ENCODE data around the gene DLG2. TPM values are rescaled to one million over a fixed set of nuclear protein-coding genes. Genes with fewer than 3 reads are reported as not detected.
A peak's percentile ranks its signal among the peaks of the same experiment; 100 is the strongest.

Gene DLG2
- total RNA-seq, 1 experiment from 2014 or later: 17.5 TPM

DNA sequence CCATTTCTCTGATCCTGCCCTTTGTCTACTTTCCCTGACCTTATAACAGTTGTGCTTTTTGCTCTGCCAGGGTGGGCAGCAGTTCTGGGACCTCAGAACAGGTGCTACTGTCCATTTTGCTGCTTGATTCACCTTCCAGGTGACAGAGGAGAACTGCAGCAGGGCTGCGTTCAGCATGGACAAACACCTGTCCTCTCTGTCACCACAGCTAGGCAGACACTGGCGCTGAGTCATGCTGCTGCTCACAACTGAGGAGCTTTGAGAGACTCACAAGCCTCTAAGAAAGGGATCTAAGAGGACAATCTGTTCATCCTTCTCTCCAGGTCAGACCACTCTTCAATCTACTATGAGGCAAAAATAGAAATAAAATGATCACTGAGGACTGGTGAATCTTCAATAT lies 1196.5 kb downstream of the DLG2 start (continued):
- TF ChIP-seq ATF1 (CRISPR knock-in tag; IDR thresholded peaks at IDR 0.05) (no peak), HMGA2 (CRISPR knock-in tag; IDR thresholded peaks at IDR 0.05) (no peak), OVOL2 (CRISPR knock-in tag; IDR thresholded peaks at IDR 0.05; ENCODE audit: borderline replicate concordance) (no peak), FOXJ3 (CRISPR knock-in tag; IDR thresholded peaks at IDR 0.05; ENCODE audit: borderline replicate concordance) (no peak), JAZF1 (CRISPR knock-in tag; IDR thresholded peaks at IDR 0.05) (no peak), TCF7 (CRISPR knock-in tag; IDR thresholded peaks at IDR 0.05; ENCODE audit: low read depth) (no peak), IRF2 (CRISPR knock-in tag; IDR thresholded peaks at IDR 0.05; ENCODE audit: borderline replicate concordance, low read depth) (no peak)
- TF ChIP-seq, protein P1, sequence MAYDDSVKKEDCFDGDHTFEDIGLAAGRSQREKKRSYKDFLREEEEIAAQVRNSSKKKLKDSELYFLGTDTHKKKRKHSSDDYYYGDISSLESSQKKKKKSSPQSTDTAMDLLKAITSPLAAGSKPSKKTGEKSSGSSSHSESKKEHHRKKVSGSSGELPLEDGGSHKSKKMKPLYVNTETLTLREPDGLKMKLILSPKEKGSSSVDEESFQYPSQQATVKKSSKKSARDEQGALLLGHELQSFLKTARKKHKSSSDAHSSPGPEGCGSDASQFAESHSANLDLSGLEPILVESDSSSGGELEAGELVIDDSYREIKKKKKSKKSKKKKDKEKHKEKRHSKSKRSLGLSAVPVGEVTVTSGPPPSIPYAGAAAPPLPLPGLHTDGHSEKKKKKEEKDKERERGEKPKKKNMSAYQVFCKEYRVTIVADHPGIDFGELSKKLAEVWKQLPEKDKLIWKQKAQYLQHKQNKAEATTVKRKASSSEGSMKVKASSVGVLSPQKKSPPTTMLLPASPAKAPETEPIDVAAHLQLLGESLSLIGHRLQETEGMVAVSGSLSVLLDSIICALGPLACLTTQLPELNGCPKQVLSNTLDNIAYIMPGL (CRISPR knock-in tag; IDR thresholded peaks at IDR 0.05): no peak

DNA sequence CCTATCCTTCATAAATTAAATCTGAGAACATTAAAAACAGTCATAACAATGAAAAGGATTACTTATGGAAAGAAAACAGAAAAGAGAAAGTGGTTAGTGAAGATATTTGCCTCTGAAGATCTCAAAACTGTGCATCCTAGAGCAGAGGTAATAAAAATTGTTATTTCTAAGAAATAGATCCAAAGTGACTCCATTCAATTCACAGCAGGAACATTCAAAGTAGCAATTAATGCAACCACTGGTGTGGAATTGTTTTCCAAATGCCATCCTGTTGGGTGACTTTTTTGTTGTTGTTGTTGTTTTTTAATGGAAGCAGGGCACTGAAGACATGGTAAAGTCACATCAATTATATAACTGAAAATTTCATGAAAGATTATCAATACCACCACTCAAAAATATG lies 1201.5 kb downstream of the DLG2 start:
- no peak overlapping the region for H3K27ac Mint-ChIP-seq
- POLR2A ChIA-PET: no interaction called here
- DNase-seq (ENCODE audit: low spot score) (no peak), ATAC-seq (no peak)
- H3K36me3 Mint-ChIP-seq: no peaks in the 10 kb centered on the region
- H3K9me3 Mint-ChIP-seq: no peaks in the 10 kb centered on the region
- TF ChIP-seq, protein P2, sequence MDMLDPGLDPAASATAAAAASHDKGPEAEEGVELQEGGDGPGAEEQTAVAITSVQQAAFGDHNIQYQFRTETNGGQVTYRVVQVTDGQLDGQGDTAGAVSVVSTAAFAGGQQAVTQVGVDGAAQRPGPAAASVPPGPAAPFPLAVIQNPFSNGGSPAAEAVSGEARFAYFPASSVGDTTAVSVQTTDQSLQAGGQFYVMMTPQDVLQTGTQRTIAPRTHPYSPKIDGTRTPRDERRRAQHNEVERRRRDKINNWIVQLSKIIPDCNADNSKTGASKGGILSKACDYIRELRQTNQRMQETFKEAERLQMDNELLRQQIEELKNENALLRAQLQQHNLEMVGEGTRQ (CRISPR knock-in tag; IDR thresholded peaks at IDR 0.05): no peak
- TF ChIP-seq TEAD1 (CRISPR knock-in tag; IDR thresholded peaks at IDR 0.05): no peak
- TF ChIP-seq ZNF317 (CRISPR knock-in tag; IDR thresholded peaks at IDR 0.05; ENCODE audit: borderline replicate concordance, low read depth): no peak
- TF ChIP-seq, protein P3, sequence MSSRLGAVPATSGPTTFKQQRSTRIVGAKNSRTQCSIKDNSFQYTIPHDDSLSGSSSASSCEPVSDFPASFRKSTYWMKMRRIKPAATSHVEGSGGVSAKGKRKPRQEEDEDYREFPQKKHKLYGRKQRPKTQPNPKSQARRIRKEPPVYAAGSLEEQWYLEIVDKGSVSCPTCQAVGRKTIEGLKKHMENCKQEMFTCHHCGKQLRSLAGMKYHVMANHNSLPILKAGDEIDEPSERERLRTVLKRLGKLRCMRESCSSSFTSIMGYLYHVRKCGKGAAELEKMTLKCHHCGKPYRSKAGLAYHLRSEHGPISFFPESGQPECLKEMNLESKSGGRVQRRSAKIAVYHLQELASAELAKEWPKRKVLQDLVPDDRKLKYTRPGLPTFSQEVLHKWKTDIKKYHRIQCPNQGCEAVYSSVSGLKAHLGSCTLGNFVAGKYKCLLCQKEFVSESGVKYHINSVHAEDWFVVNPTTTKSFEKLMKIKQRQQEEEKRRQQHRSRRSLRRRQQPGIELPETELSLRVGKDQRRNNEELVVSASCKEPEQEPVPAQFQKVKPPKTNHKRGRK (CRISPR knock-in tag; IDR thresholded peaks at IDR 0.05; ENCODE audit: borderline replicate concordance): no peak
- no peak for TF ChIP-seq SP1 (CRISPR knock-in tag; conservative IDR thresholded peaks at IDR 0.05)
- TF ChIP-seq, protein P4, sequence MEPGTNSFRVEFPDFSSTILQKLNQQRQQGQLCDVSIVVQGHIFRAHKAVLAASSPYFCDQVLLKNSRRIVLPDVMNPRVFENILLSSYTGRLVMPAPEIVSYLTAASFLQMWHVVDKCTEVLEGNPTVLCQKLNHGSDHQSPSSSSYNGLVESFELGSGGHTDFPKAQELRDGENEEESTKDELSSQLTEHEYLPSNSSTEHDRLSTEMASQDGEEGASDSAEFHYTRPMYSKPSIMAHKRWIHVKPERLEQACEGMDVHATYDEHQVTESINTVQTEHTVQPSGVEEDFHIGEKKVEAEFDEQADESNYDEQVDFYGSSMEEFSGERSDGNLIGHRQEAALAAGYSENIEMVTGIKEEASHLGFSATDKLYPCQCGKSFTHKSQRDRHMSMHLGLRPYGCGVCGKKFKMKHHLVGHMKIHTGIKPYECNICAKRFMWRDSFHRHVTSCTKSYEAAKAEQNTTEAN (CRISPR knock-in tag; IDR thresholded peaks at IDR 0.05): no peak
- TF ChIP-seq ZNF263 (CRISPR knock-in tag; IDR thresholded peaks at IDR 0.05; ENCODE audit: low read depth): no peak
- TF ChIP-seq HMGA2 (CRISPR knock-in tag; IDR thresholded peaks at IDR 0.05): no peak
- TF ChIP-seq TEAD4 (CRISPR knock-in tag; IDR thresholded peaks at IDR 0.05): no peak
- H3K27me3 Mint-ChIP-seq (ENCODE audit: low read depth): peaks cover 17% of the 10 kb centered on the region
- H3K4me1 Mint-ChIP-seq: peaks cover 32% of the 10 kb centered on the region
- CTCF ChIA-PET: no interaction called here
- H3K4me3 Mint-ChIP-seq: no peak overlapping the region

DNA sequence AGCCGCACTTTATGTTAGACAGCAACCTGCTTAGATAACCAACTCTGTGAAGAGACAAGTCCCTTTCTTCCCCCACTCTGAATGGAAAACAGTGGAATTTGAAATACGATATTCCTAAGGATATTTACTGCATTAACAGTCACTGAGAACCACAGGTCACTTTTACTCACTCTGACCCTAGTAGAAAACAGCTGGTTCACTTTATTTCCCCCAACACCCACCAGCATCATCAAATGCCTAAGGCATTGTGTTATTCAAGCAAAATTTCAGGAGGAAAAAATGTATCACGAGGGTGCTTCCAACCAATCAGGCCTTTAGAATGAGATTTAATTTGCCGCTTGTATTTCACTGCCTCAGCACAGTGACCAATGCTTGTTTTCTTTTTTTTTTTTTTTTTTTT lies 1206.9 kb downstream of the DLG2 start:
- Mint-ChIP-seq H3K4me1 (peaks cover 29% of the 10 kb centered on the region), H3K27me3 (ENCODE audit: low read depth) (peaks cover 10% of the 10 kb centered on the region), H3K36me3 (no peaks in the 10 kb centered on the region), H3K4me3 (no peak overlapping the region), H3K27ac (peak overlapping the region; percentile 17; the same call in 1 of the 2 replicates), H3K9me3 (no peaks in the 10 kb centered on the region)
- ChIA-PET CTCF (no interaction called here), POLR2A (interaction anchor here (0.6 kb wide), 1 partner anchor 138 kb away, joined by 3 read pairs; no protein-coding TSS in a partner anchor)
- ATAC-seq: peak; percentile 41
- DNase-seq (ENCODE audit: low spot score): no peak
- TF ChIP-seq, protein P5, sequence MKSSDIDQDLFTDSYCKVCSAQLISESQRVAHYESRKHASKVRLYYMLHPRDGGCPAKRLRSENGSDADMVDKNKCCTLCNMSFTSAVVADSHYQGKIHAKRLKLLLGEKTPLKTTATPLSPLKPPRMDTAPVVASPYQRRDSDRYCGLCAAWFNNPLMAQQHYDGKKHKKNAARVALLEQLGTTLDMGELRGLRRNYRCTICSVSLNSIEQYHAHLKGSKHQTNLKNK (CRISPR knock-in tag; IDR thresholded peaks at IDR 0.05): no peak
- TF ChIP-seq TEAD1 (CRISPR knock-in tag; IDR thresholded peaks at IDR 0.05) (no peak), GRHL2 (CRISPR knock-in tag; IDR thresholded peaks at IDR 0.05; ENCODE audit: insufficient replicate concordance, severe bottlenecking) (no peak), FOXP1 (CRISPR knock-in tag; IDR thresholded peaks at IDR 0.05; ENCODE audit: borderline replicate concordance) (no peak)
- TF ChIP-seq, protein P6, sequence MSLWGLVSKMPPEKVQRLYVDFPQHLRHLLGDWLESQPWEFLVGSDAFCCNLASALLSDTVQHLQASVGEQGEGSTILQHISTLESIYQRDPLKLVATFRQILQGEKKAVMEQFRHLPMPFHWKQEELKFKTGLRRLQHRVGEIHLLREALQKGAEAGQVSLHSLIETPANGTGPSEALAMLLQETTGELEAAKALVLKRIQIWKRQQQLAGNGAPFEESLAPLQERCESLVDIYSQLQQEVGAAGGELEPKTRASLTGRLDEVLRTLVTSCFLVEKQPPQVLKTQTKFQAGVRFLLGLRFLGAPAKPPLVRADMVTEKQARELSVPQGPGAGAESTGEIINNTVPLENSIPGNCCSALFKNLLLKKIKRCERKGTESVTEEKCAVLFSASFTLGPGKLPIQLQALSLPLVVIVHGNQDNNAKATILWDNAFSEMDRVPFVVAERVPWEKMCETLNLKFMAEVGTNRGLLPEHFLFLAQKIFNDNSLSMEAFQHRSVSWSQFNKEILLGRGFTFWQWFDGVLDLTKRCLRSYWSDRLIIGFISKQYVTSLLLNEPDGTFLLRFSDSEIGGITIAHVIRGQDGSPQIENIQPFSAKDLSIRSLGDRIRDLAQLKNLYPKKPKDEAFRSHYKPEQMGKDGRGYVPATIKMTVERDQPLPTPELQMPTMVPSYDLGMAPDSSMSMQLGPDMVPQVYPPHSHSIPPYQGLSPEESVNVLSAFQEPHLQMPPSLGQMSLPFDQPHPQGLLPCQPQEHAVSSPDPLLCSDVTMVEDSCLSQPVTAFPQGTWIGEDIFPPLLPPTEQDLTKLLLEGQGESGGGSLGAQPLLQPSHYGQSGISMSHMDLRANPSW (CRISPR knock-in tag; conservative IDR thresholded peaks at IDR 0.05; ENCODE audit: low read depth): no peak
- TF ChIP-seq, protein P7, sequence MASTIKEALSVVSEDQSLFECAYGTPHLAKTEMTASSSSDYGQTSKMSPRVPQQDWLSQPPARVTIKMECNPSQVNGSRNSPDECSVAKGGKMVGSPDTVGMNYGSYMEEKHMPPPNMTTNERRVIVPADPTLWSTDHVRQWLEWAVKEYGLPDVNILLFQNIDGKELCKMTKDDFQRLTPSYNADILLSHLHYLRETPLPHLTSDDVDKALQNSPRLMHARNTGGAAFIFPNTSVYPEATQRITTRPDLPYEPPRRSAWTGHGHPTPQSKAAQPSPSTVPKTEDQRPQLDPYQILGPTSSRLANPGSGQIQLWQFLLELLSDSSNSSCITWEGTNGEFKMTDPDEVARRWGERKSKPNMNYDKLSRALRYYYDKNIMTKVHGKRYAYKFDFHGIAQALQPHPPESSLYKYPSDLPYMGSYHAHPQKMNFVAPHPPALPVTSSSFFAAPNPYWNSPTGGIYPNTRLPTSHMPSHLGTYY (CRISPR knock-in tag; IDR thresholded peaks at IDR 0.05): no peak
- TF ChIP-seq, protein P4 (CRISPR knock-in tag; IDR thresholded peaks at IDR 0.05): no peak
- TF ChIP-seq, protein P8, sequence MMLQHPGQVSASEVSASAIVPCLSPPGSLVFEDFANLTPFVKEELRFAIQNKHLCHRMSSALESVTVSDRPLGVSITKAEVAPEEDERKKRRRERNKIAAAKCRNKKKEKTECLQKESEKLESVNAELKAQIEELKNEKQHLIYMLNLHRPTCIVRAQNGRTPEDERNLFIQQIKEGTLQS (CRISPR knock-in tag; conservative IDR thresholded peaks at IDR 0.05): no peak

Data from WTC11 (cell line).